Colon (tissue), 2 donors: ENCODE measurements around the gene CALHM6.
A peak's percentile ranks its signal among the peaks of the same experiment; 100 is the strongest.

Source experiments
- FAIRE-seq: peaks from 2 replicates; lab custom pipeline; 2012; peaks lifted over from hg19 to GRCh38; lab: Jason Lieb, UNC
- donor health status: control.
- donor health status: control.

The CALHM6 gene

DNA sequence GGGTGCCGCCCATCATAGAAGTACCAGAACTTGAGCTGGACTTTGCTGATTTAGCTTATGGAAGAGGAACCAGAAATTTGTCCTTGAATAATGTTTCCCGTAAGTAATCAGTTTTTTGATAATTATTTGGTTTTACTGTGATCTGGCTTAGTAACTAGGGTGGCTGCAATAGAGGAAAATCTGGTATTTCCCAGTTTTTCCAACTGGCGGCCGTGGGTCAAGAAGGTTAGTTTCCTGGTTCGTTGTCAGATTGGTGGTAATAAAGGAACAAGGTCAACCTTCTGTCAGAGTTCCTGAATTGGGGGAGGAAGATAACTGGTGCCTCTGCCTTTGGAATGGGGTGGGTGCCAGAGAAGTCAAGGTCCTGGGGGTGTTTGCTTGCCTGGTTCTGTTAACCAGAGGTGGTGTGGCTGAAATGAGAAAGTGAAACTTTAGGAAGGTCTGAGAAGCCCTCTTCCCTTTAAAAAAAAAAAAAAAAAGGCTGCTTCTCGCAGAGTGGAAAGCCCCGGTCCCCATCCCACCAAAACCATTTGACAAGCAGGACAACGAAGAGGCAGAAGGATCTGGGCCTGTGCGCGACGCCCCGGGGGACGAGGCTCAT lies at the start of gene CALHM6:
CALHM6 (plus strand) TSS at position 45 of the 601 bp plus-strand sequence; CDS start at position 600, 555 bp downstream.
- FAIRE-seq, result no peak

DNA sequence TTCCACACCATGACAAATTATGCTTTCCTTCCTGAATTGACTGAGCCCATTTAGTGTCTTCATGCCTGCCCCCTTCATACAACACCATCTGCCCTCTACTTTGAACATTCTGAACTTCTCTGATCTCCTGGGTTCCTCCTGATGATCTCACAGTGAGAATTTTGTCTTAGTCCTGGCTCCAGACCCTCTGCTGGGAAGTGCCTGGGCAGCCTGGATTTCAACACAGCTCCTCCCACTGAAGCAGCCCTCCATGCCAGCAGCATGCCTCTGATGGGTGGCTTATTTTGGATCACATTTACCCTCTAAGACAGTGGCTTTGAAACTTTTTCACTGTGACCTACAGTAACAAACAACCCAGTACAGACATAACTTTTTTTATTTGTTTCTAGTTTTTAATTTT lies 48.9 kb upstream of the CALHM6 start:
- no peak for FAIRE-seq

DNA sequence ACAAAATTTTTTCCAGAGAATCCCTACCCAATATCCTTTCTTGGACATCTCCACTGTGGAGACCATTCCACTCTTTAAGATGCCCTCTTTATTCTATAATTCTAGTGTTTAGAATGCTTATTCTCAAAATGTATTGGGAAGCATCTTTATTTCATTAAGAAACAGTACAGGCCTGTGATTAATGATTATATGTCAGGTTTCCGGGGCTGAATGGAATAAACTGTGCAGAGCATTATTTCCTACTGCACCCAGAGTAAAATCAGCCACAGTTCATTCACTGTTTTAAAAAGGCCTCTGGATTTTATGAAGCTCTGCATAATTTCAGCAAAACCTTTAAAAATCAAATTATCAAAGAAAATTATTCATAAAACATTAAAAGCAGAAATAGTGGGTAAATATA lies 47.8 kb upstream of the CALHM6 start:
- no peak for FAIRE-seq

DNA sequence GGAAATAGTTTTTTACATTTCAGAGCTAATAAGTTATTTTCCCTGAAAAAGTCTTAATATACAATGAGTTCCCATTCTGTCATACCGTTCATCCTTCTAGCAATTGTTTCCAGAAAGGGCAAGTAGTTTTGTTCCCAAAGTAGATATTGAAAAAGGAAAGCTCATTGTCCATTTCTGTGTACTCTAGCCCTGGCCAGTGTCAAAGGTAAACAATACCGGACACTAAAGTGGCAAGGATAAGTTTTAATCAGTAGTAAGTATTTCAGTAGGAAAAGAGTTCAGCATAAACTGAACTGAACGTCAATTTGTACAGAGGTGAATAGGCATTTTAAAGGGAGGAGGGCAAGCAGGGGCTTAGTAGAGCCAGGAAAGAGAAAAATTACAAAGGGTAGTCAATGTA lies 43.5 kb upstream of the CALHM6 start:
- no peak for FAIRE-seq

- FAIRE-seq, result no peak
Observed at GRCh38 chr6:116419069-116419786, 41.9 kb upstream of the CALHM6 start.

- FAIRE-seq, result no peak
Observed at GRCh38 chr6:116420341-116420740, 40.8 kb upstream of the CALHM6 start.

DNA sequence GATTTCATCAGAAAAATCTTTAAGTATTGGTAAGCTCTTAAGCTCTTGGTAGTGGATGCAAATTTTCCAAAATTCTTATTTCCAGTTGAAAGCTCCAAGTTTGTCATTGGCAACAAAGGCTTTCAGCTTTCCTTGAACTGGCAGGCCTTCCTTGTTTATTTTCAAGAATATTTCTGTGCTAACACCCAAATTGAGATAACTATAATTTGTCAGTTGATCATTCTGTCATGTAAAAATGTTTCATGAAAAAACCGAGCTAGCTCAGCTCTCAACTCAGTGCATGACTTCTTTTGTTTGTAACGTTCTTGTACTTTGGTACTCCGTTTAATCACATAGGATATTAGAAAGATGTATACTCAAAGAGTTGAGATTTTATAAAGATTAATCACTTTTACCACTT lies 38.9 kb upstream of the CALHM6 start:
- peak; percentile 18 for FAIRE-seq

DNA sequence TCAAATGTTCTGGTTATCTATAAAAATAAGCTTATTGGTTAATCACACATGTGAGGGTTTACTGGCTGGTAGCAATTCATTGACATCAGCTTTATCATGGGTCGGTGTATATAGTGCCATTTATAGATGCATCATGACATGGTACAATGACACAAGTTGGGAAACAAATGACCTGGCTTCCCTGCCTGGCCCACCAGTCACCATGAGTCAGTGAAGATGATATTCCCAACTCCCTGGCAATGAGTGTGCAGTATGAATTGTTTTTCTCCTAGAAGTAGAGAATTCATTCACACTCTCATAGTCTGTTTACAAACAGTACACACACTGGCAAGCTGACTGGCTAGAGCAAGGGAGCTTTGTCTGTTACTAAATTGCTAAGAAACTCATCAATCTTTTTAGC lies 37.2 kb upstream of the CALHM6 start:
- no peak for FAIRE-seq

- no peak for FAIRE-seq
Observed at GRCh38 chr6:116426551-116426950, 34.6 kb upstream of the CALHM6 start.

GRCh38 chr6:116429111-116429510 lies 32.1 kb upstream of the CALHM6 start:
- no peak for FAIRE-seq

DNA sequence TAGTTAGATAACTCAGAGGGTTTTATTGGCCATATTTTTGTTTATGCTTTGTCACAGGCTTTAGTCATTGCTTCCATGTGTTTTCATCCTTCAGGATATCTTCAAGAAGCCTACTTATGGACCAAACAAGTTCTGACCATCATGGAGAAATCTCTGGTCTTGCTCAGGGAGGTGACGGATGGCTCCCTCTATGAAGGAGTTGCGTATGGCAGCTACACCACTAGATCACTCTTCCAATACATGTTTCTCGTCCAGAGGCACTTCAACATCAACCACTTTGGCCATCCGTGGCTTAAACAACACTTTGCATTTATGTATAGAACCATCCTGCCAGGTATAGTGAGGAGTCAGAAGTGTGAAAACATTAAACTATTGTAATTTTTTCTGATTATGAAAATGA lies 30.3 kb upstream of the CALHM6 start:
- FAIRE-seq, result no peak

DNA sequence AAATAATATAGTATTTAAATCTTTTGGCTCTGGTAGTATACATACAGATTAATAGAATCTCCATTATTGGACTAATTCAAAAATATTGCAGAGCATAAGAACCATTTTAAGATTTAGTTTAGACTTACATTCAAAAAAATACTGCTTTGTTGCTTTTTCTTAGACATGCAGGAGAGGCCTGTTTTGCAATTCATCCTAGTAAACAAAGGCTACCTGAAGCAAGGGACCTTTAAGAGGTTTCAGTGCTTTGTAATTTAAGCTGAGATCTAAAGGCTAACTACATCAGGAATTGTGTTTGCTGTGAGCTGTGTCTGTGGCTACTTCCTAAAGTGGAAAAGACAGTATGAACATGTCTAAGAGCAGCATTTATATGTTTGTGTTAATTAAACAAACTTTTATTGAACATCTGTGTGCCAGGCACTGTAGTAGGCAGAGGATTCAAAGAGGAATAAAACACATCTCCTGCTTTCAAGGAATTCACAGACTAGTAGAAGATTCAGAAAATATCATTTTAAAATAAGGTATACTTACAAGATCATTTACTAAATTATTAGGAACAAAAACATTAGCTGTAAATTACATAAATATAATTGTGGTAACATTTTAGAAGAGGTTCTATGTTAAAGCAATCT lies 29.1 kb upstream of the CALHM6 start:
- FAIRE-seq, result no peak

GRCh38 chr6:116433206-116433712 lies 27.9 kb upstream of the CALHM6 start:
- no peak for FAIRE-seq

DNA sequence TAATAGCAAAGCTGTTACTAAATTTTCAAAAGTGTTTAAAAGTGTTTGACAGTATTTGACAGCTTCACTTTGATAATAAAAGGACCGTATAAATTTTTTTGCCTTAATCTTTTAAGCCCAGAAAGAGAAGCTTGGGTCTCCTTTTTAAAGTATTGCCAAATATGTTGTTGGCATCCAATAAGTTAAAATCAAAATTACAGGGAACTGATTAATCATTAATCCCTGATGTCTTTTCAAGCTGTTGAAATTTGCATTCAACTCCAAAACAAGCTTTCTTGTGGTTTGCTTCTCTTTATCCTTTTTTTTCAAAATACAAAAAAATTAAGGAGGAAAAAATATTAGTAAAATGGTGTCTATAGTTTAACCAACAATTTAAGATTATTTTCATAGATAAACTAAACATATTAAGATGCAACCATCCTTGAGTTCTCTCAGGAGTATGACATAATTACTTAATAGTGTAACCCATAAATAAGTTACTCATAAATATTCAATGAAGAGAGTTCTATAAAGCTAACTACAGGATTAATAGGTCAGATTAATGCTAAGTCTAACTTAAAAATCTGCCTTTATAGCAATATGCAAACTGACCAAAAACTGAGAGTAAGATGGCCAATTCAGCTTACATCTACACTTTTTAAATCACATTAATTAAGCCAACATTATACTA lies 27.0 kb upstream of the CALHM6 start:
- peak; percentile 24 for FAIRE-seq

- no peak for FAIRE-seq
Observed at GRCh38 chr6:116436586-116436985, 24.6 kb upstream of the CALHM6 start.

DNA sequence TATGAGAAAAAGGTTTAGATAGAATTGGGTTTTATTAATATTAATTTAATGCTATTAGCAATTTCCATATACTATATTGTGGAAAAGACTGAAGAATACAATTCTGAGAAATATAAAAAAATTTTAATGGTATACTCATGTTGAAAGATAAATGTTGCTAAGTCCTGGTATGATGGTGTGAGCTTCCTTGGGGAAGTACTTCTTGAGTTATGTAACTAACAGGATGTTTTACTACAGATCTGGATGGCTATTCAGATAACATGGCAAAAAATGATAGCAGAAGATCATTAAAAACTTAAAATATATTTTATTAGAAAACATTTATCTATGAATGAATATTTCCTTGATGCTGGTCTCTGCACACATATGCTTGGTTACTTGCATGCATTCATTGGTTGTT lies 23.5 kb upstream of the CALHM6 start:
- no peak for FAIRE-seq

- FAIRE-seq, result no peak
Observed at GRCh38 chr6:116438590-116439448, 22.4 kb upstream of the CALHM6 start.

DNA sequence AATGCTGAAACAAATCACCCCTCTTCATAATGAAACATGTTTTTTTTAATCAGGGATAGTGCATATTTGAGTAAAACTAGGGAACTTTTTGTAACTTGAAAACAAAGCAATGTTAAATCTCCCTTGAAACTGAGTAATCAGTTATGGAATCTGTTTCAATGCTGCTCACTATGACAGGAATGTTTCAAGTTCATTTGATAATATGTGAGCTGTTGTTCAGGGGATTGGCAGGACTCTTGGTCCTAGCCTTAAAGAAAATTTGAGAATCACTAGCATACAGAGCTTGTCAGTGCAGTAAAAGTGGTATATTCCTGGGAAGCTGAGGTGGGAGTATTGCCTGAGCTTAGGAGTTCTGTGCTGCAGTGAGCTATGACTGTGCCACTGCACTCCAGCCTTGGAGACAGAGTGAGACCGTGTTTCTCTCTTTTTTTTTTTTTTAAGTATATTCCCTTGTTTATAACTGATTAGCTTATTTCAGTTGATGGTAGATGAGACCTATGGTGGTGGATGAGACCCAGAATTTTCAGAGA lies 21.6 kb upstream of the CALHM6 start:
- no peak for FAIRE-seq

DNA sequence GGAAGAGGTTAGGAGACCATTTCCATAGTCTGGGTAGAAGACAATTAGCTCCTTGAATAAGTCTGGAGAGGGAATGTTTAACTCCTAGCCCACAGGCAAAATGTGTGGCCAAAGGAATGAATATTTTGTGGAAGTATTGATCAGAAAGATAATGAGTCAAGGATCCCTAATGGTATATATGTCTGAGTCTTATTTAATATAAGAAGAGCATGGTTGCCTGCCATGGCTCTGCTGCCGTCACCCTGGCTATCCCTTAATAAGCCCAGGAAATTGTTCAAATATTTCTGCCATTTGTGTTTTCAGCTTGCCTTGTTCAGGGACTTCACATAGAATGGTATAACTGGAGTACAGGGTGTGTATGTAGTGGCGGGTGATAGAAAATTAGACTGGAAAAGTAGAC lies 18.1 kb upstream of the CALHM6 start:
- FAIRE-seq, result no peak

- no peak for FAIRE-seq
Observed at GRCh38 chr6:116444092-116444491, 17.1 kb upstream of the CALHM6 start.

GRCh38 chr6:116444575-116444974 lies 16.6 kb upstream of the CALHM6 start:
- FAIRE-seq, result no peak

GRCh38 chr6:116445102-116445501 lies 16.1 kb upstream of the CALHM6 start:
- no peak for FAIRE-seq
